Ascending aorta (tissue), 2 donors: ENCODE data around the gene GTF3C1. TPM values are rescaled to one million over a fixed set of nuclear protein-coding genes. Genes with fewer than 3 reads are reported as not detected.

Source experiments
- DNase-seq, 2 donors: peaks; one replicate each; pipeline ENCODE4 v3.0.0-alpha.2; 2019; ENCODE audit warnings: low spot score in 2 of 2
- H3K27ac ChIP-seq, 2 donors: fragments of 200-600 bp; sonication (generic); one replicate each; pipeline ENCODE4 v1.5.1; 2016 to 2017; ENCODE audit warnings: mild to moderate bottlenecking in 1 of 2
- H3K27me3 ChIP-seq: fragments of 200-600 bp; sonication (generic); one replicate; pipeline ENCODE4 v1.5.1; 2017
- H3K36me3 ChIP-seq, 2 donors: fragments of 200-600 bp; sonication (generic); one replicate each; pipeline ENCODE4 v1.5.1; 2016
- H3K4me1 ChIP-seq, 2 donors: fragments of 200-600 bp; sonication (generic); one replicate each; pipeline ENCODE4 v1.5.1; 2016 to 2017; ENCODE audit warnings: mild to moderate bottlenecking in 1 of 2
- H3K4me3 ChIP-seq, 2 donors: fragments of 200-600 bp; sonication (generic); one replicate each; pipeline ENCODE4 v1.5.1; 2016 to 2017; ENCODE audit warnings: mild to moderate bottlenecking in 1 of 2
- H3K9me3 ChIP-seq, 2 donors: fragments of 200-600 bp; sonication (generic); one replicate each; pipeline ENCODE4 v1.5.1; 2016
- CTCF ChIP-seq, 3 experiments: fragments of 200-600 bp in 2 of 3; fragments of 450-650 bp in 1 of 3; sonication (generic) in 2 of 3; IDR thresholded peaks; one replicate each; pipeline ENCODE4 v1.5.1; 2016 to 2019; ENCODE audit warnings: antibody characterized with exemption in 3 of 3, mild to moderate bottlenecking in 1 of 3, moderate library complexity in 1 of 3
- intact Hi-C: fragments of 100-400 bp; cut with DNase I; formaldehyde crosslinking; loops from one replicate; pipeline ENCODE4 v1.15.1; 2023
- total RNA-seq: library from RNA; depleted of rRNA; stranded (reverse); fragments of >200 nt; gene quantifications from one replicate; pipeline ENCODE4 v1.1.0, GENCODE V29; 2016

The GTF3C1 gene
- total RNA-seq, 1 donor from 2014 or later, result 40.6 TPM

GRCh38 chr16:27529962-27530361 lies 19.8 kb downstream of the GTF3C1 start:
- Histone ChIP-seq H3K27me3 (no peaks in the 10 kb centered on the region), H3K36me3 (peaks cover 86 to 98% of the 10 kb centered on the region in 2 donors), H3K4me1 (no peaks in the 10 kb centered on the region), H3K9me3 (peaks cover 0 to 5% of the 10 kb centered on the region in 2 donors), H3K4me3 (no peak overlapping the region), H3K27ac (no peak overlapping the region)
- no peak for DNase-seq
- no peak for TF ChIP-seq CTCF (IDR thresholded peaks at IDR 0.05)
- intact Hi-C loops, result no loop called here

- H3K36me3 ChIP-seq, result peaks cover 87 to 98% of the 10 kb centered on the region in 2 donors
- H3K27me3 ChIP-seq, result no peaks in the 10 kb centered on the region
- no peaks in the 10 kb centered on the region for H3K4me1 ChIP-seq
- no peak overlapping the region for H3K27ac ChIP-seq
- H3K9me3 ChIP-seq, result peaks cover 0 to 5% of the 10 kb centered on the region in 2 donors
- intact Hi-C loops, result no loop called here
- no peak for DNase-seq
- H3K4me3 ChIP-seq, result no peak overlapping the region
- TF ChIP-seq CTCF (IDR thresholded peaks at IDR 0.05), result no peak
Observed at GRCh38 chr16:27528294-27528693, 21.4 kb downstream of the GTF3C1 start.

GRCh38 chr16:27526180-27526579 lies 23.5 kb downstream of the GTF3C1 start:
- peaks cover 0 to 5% of the 10 kb centered on the region in 2 donors for H3K9me3 ChIP-seq
- no peak overlapping the region for H3K27ac ChIP-seq
- peaks cover 69 to 84% of the 10 kb centered on the region in 2 donors for H3K36me3 ChIP-seq
- H3K4me3 ChIP-seq, result no peak overlapping the region
- TF ChIP-seq CTCF (IDR thresholded peaks at IDR 0.05), result no peak
- H3K4me1 ChIP-seq, result peaks cover 3 to 5% of the 10 kb centered on the region in 2 donors
- intact Hi-C loops, result no loop called here
- no peak for DNase-seq
- H3K27me3 ChIP-seq, result no peaks in the 10 kb centered on the region

- H3K4me1 ChIP-seq, result peaks cover 4 to 5% of the 10 kb centered on the region in 2 donors
- DNase-seq, result no peak
- H3K27ac ChIP-seq, result no peak overlapping the region
- no peaks in the 10 kb centered on the region for H3K27me3 ChIP-seq
- H3K4me3 ChIP-seq, result no peak overlapping the region
- H3K36me3 ChIP-seq, result peaks cover 49 to 71% of the 10 kb centered on the region in 2 donors
- intact Hi-C loops, result no loop called here
- TF ChIP-seq CTCF (IDR thresholded peaks at IDR 0.05), result no peak
- peaks cover 0 to 5% of the 10 kb centered on the region in 2 donors for H3K9me3 ChIP-seq
Observed at GRCh38 chr16:27522173-27522707, 27.5 kb downstream of the GTF3C1 start.

- Histone ChIP-seq H3K36me3 (peaks cover 42 to 66% of the 10 kb centered on the region in 2 donors), H3K27me3 (no peaks in the 10 kb centered on the region), H3K9me3 (peaks cover 0 to 5% of the 10 kb centered on the region in 2 donors), H3K27ac (peak overlapping the region; percentile 65 to 83), H3K4me3 (no peak overlapping the region), H3K4me1 (peaks cover 4 to 5% of the 10 kb centered on the region in 2 donors)
- peak in 1 of 2 donors; percentile 80 for DNase-seq
- intact Hi-C loops, result no loop called here
- TF ChIP-seq CTCF (IDR thresholded peaks at IDR 0.05), result no peak
Observed at GRCh38 chr16:27520982-27521673, 28.6 kb downstream of the GTF3C1 start.
